Glomerular visceral epithelial cell (primary cell): ENCODE measurements around the gene RNF213.
"Not testable (repeated sequence)": the region's sequence is repeated elsewhere in the genome, so short reads cannot be mapped to it uniquely, and the experiment has no call there.

Experiments used
- DNase-seq: peaks from one replicate; pipeline ENCODE4 v3.0.0-alpha.2; 2016; ENCODE audit errors: extremely low spot score

Gene RNF213

DNA sequence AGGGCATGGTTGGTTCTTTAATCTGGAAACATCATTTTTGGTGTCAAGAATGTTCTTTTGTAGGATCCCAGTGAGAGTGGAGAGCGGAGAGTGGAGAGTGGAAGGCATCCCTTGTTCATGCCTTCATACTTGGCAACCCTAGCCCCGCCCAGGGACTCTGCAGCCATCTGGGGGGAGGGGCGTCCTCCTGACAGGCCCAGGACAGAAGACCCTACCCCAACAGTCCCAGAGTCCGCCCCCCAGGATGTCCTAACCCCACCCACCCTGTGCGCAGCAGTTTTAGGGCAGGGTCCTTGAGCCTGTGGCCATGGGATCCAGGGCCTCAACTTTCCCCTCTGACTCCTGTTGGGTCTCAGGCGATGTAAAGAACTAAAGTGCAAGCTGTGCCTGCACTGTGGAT is 36.0 kb upstream of the RNF213 start:
- DNase-seq, result no peak

DNA sequence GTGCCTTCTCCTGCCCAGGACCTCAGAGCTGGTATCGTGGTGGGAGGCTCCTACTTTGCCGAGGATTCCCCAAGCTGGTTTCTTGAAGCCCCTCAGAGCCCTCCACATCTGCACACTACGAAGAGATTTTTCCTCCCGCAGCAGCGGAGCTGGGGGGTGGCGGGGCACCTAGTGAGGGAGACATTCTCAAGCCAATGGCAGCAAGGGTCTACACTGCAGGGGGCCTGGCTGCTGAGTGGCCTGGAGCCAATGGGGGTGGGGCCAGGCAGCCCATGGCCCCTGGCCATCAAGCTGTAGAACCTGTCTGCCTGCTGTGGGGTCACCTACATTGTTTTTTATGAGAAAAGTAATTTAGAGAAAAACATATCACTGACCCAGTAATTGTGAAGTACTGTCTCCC is 35.4 kb upstream of the RNF213 start:
- DNase-seq, result no peak

DNA sequence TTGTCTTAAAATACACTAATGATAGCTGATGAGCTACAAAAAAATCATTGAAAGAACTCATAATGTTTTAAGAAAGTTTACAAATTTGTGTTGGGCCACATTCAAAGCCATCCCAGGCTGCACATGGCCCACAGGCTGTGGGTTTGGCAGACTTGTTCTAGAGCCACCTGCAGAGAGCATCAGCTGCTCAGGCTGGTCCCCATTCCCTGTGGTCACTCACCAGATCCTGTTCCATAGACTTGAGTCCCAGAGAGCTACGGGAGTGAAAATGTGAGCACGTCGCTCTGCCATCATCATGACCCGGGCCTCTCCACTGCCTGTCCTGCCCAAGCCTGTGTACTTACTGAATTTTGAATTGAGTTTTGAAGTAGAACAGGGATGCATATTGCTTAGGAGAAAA is 33.5 kb upstream of the RNF213 start:
- no peak for DNase-seq

DNA sequence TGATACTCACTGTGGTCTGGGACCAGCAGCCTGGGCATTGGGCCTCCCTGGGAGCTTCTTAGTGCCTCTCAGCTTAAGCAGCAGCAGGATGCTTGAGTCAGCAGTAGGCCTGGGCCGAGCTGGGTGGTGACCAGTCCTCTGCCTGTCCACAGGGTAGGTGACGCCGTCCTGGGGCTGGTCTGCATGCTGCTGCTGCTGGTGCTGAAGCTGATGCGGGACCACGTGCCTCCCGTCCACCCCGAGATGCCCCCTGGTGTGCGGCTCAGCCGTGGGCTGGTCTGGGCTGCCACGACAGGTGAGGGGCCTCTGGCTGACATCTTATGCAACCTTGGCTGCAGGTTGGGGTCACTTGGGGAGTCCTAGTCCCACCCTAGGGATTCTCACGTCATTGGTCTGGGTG is 33.0 kb upstream of the RNF213 start:
- DNase-seq, result no peak

DNA sequence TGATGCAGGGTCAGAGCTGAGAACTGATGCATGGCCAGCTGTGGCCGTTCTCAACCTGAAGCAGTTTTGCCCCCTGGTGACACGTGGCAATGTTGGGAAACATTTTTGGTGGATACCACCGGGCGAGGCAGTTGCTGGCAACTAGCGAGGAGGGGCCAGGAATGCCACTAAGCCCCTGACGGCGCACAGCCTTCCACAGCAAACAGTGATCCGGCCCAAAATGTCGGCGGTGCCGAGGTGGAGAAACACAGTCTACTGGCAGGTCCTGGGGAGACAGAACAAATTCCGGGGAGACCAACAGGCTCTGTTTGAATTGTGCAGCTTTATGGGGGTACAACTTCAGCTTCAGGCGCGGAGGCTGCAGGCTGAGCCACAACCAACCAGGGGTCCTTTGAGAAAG is 32.2 kb upstream of the RNF213 start:
- DNase-seq, result no peak

DNA sequence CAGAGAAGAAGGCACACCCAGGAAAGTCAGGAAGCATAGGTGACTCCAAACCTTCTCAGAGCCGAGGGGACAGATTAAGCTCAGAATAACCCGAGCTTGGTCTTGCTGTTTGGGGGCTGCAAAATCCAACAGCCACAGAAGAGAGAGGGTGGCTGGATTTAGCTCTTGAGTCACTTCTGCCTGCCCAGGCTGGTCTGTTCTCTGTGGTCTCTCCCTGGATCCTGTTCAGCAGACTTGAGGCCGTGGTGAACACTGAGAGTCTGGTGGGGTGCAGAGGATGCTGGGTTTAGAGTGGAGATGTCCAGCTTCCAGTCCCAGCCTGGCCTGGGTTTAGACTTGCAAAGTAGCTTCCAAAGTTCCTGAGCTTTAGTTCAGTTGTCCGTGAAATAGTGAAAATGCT is 31.6 kb upstream of the RNF213 start:
- DNase-seq, result no peak

DNA sequence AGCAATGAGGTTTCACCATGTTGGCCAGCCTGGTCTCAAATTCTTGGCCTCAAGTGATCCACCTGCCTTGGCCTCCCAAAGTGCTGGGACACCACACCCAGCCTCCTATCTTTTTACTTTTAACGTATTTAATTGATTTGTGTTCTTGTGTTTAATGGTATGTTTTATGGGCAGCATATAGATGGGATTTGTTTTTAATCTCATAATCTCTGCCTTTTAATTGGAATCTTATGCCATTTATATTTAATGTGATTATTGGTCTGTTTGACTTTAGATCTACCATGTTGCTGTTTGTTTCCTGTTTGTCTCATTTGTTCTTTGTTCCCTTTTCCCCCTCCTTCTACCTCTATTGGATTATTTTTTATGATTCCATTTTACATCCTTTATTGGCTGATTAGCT is 28.2 kb upstream of the RNF213 start:
- DNase-seq, result no peak

DNA sequence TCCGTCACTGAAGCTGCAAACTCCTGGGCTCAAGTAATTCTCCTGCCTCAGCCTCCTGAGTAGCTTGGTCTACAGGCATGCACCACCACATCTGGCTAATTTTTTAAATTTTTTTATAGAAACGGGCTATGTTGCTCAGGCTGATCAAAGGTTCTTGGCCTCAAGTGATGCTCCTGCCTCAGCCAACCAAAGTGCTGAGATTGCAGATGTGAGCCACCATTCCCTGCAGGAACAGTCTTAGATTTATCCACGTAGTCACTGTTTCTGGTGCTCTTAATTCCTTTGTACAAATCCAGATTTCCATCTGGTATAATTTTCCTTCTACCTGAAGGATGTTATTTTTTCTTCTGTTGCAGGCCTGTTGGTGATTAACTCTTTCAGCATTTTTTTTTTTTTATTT is 27.4 kb upstream of the RNF213 start:
- no peak for DNase-seq

DNA sequence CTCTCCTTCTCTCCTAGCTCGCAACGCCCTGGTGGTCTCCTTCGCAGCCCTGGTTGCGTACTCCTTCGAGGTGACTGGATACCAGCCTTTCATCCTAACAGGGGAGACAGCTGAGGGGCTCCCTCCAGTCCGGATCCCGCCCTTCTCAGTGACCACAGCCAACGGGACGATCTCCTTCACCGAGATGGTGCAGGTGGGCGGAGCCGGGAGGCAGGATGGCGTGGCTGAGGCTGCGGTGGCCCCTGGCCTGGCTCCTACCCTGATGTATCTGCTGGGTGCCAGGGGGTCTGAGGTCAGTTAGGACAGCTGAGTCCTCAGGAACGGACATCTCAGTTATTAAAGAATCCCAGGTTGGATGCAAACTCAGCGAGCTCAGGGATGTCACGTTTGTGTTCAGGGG is 23.7 kb upstream of the RNF213 start:
- no peak for DNase-seq

DNA sequence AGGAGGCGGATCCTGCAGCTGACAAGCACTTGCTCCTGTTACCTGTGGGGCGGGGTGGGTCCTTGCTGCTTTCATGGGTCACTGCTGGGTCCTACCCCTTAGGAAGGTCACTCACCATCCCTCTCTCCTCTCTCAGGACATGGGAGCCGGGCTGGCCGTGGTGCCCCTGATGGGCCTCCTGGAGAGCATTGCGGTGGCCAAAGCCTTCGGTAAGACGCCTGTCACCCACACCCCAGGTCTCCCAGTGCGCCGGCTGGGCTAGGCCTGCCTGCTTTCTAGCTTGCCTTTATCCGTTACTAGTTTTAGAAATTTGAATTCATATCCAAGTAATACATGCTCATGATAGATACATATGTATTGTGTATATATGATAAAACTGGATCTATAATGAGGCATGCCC is 23.3 kb upstream of the RNF213 start:
- no peak for DNase-seq

DNA sequence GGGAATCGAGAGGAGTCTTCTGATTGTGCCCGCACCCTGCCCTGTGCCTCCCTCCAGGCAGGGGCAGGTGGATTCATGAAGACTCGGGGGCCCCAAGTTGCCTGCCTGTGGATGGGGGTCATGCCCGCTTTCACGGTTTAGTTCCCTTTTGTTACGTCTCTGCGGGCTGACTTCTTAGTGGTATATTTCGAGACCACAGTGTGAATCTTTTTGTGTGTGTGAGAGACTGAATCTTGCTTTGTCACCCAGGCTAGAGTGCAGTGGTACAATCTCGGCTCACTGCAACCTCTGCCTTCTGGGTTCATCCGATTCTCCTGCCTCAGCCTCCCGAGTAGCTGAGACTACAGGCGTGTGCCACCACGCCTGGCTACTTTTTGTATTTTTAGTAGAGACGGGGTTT is 18.1 kb upstream of the RNF213 start:
- no peak for DNase-seq

DNA sequence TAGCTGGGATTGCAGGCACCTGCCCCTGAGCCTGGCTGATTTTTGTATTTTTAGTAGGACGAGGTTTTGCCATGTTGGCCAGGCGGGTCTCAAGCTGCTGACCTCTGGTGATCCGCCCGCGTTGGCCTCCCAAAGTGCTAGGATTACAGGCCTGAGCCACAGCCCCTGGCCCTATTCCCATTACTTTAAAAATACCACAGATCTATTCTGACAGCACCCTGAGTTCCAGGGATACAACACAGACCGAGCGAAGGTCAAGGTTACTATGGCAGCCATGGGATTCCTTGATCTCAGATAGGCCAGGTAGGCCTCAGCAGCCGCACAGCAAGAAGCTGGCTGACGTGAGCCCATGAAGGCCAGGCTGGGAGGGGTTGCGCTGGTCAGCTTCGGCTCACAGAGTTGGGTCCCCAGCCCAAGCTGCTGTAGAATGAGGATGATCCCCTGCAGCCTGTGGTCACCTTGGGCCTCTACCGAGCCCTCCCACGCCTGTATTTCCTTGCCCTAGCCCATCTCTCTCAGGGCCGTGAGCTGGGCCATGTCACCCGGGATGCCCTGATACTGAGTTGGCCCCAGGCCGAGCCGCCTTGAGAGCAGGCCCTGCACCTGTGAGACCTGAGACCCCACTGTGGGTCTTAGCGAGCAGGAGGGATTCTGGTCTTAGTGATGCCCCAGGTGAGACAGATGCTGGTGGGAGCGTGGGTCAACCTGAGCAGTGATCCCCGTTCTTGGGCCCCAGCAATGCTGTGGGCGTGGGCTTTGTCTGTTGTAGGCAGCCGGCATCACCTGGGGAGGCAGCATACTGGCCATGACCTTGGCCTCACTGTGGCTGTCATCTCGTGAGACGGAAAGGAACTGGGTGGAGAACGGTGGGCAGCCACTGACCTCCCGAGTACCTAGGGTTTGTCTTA is 16.9 kb upstream of the RNF213 start:
- DNase-seq, result no peak

DNA sequence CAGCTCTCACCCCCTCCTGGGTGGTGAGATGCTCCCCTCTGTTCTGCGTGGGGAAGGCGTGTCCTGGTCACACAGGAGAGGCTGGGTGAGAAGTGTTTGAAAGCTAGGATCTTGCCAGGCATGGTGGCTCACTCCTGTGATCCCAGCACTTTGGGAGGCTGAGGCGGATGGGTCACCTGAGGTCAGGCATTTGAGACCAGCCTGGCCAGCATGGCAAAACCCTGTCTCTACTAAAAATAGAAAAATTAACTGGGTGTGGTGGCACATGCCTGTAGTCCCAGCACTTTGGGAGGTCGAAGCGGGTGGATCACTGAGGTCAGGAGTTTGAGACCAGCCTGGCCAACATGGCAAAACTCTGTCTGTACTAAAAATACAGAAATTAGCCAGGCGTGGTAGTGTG is 16.2 kb upstream of the RNF213 start:
- not testable (repeated sequence) for DNase-seq

DNA sequence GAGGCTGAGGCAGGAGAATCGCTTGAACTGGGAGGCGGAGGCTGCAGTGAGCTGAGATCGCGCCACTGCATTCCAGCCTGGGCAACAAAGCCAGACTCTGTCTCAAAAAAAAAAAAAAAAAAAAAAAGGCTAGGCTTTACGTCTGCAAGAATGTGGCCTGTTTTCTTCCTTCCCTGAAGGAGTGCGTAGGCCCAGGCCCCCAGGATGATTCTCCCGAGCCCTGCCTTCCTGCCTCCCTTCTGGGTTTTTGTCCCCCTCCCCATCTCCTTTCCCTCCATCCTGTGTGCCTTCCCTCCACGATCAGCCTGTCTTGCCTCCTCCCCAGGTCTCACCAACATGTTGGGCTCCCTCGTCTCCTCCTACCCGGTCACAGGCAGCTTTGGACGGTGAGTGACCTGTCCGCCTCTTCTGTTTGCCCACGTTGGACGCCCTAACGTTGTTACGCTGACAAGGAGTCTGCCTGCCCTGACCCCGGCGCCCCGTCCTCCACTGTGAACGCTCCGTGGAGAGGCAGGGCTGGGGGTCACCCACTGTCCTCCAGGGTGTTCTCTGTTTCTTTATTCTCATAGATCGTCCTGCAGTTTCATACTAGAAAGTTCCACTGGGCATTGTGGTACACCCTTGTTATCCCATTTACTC is 15.7 kb upstream of the RNF213 start:
- no peak for DNase-seq

DNA sequence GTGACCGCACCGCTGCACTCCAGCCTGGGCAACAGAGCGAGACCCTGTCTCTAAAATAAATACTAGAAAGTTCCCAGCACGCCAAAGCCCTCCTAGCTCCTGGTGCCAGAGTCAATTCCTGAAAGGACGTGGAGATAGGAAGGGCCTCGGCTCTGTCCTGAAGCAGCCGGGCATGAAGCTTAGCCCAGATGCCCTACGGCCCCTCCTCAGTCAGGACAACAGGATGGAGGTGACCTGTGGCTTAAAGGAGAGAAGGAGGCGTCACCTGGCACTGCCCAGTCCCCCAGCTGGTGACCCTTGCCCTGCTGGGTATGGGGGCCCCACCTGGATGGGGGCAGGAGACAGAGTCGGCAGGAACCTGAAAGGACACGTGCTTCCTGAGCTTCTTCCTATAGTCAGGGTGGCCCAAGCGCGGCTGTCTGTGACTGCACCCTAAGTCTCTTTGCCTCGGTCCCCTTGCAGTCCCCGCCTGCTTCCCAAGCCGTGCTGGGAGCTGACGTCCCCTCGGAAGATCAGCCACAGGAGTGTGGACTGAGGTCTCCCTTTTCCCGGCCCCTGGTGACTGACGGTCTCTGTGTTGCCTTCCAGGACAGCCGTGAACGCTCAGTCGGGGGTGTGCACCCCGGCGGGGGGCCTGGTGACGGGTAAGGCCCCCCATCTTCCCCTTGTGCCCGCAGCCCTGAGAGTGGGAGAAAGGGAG is 14.9 kb upstream of the RNF213 start:
- no peak for DNase-seq

DNA sequence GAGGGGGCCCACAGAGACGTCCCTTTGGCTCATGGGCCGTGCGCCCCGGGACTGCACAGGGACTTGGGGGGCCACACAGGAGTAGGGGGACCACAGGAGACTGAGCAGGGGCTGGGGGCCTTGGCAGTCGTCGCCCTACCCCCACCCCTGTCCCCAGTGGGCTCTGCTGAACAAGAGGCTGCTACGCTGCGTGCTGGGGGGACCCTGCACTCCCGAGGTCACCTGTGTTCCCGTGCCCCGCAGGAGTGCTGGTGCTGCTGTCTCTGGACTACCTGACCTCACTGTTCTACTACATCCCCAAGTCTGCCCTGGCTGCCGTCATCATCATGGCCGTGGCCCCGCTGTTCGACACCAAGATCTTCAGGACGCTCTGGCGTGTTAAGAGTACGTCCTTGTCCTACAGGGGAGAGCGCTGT is 14.4 kb upstream of the RNF213 start:
- DNase-seq, result no peak

DNA sequence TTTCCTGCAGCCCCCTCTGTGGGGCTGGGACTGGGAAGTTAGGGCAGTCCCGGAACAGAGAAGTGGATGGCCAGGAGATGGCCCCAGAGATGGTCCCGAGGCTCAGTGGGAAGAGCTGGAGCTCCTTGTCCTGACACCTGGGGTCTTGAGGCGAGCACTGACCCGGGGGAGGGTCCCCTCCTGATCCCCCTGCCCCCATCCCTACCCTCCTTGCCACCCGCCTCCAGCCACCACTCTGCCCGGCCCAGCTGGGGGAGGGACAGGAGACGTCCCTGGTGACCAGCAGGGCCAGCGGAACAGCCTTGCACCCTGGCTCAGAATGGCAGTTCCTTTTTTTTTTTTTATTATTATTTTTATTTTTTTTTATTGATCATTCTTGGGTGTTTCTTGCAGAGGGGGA is 13.9 kb upstream of the RNF213 start:
- no peak for DNase-seq

DNA sequence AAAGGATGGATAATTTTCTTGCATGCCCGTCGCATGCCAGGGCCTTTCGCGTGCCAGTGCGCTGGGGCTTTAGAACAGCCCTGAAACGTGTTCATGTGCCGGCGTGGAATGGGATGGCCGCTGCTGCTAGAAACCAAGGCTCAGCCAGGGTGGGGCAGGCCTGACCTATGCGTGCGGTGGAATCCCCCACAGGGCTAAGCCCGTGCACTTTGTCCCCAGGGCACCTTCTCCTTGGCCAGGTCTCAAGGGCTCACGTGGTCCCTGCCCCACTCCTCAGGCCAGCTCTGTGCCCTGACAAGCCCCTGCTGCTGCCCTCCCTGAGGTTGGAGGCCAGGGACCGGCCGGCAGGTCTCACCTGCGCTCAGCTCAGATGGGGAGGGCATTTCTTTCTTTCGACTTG is 13.1 kb upstream of the RNF213 start:
- no peak for DNase-seq

DNA sequence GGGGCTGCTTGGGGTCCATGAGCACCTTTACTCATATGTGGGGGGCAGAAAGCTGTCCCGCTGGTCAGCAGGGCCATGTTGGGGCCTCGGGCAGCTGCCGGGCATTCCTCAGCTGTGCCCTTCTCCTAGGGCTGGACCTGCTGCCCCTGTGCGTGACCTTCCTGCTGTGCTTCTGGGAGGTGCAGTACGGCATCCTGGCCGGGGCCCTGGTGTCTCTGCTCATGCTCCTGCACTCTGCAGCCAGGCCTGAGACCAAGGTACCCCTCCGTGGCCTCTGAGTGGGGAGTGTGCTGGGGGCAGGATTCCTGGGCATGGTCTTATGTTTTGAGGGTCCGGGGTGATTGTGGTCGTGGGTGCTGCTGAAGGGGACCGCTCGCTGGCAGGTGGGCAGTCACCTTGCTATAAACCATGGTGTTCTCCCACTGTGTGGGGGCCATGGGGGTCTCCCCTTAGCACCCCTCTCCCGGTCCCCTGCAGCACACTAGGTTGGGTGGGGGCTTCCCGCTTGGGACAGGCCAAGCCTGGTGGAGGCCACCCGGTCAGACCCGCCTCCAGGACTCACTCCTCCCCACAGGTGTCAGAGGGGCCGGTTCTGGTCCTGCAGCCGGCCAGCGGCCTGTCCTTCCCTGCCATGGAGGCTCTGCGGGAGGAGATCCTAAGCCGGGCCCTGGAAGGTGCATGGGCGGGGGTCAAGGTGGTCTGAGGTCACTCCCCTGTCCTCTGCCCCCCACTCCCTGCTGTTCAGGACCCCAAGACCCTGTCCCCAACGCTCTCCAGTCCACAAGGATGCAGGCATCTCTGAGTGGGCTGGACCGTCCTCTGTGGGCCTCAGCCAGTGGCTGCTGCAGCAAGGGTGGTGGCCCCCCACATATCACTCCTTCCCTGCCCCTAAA is 12.4 kb upstream of the RNF213 start:
- DNase-seq, result no peak

DNA sequence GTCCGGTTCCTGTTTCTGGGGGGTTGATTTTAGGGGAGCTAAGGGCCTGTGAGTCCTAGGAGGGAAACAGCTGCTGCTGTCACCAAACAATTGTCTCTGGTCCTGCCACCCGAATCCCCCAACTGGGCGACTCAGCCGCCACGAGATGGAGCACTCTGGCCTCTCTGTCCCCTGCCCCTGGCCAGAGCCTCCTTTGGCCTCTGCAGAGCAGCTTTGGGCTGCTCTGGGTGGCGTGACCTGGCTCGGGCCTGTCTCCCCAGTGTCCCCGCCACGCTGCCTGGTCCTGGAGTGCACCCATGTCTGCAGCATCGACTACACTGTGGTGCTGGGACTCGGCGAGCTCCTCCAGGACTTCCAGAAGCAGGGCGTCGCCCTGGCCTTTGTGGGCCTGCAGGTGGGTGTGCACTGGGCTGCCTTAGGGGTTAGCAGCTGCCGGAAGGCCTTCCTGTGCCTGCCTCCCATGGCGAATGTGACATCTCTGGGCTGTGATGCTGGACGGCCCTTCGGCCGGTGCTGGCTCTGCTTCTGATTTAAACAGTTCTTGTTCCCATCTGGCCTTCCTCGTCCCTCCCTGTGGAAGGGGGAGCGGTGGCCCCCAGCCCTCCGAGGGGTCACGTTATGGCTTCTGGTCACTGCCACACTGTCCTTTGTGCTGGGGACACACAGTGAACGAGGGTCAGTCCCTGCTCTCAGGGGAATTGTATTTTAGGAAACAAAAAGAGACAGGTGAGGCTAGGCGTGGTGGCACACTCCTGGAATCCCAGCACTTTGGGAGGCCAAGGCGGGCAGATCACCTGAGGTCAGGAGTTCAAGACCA is 11.6 kb upstream of the RNF213 start:
- DNase-seq, result no peak

DNA sequence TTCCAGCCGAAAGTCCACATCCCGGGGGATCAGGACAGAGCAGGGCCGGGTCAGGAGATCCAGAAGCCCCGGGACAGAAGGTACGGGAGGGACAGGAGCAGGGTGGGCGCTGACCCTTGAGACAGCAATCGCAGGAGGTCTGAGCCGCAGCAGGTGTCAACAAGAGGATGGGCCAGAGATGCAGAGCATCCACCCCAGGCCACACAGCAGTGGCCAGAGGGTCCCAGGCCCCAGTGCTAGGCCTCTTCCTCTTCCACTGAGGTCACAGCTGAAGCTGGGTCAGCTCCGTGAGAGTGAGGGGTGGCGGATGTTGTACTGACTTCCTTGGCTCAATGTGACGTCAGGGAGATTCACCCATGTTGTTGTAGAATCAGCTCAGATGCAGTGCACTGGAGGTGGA is 8.7 kb upstream of the RNF213 start:
- DNase-seq, result no peak
